ENCODE measurements around the gene STBD1. TPM values are rescaled to one million over a fixed set of nuclear protein-coding genes. Genes with fewer than 3 reads are reported as not detected.
A peak's percentile ranks its signal among the peaks of the same experiment; 100 is the strongest.

STBD1 gene
- total and polyA plus RNA-seq, 2 of the 4 experiments (the other 2 are of a cell fraction), result 1.7 to 3.0 TPM

DNA sequence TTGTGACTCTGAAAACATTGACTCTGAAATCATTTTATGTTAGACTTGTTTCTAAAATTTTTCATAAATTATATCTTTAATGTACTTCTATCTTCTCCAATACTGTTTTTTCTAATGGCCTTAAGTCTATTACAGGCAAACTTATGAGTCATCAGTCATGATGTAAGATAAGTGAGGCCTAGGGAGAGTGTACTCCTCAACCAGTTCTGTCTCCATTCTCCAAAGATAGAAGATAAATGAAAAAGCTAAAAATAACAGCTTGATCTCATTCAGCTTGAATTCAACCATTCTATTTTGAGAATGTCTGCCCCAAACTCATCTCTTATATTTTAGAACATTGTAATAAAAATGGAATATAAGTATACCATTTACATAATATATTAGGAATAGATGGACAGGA is 34.5 kb downstream of the STBD1 start:
- peak; percentile 82 for ATAC-seq (ENCODE audit: low read depth)
- dilution Hi-C loops (cut with HindIII; ENCODE audit: low sequenced_read_pairs, unreplicated experiment), result no loop called here
- POLR2A ChIA-PET (ENCODE audit: unreplicated experiment), result no interaction called here

More for the DNA sequence above, 34.5 kb downstream of the STBD1 start:
- no TSS peak for BruUV-seq (replicated peaks)
- Histone ChIP-seq H3K9ac (ENCODE audit: low read depth, low read length) (no peak overlapping the region), H3K79me1 (ENCODE audit: low read depth in 1 of 2, low read length in 2 of 2) (no peaks in the 10 kb centered on the region), H3K18ac (ENCODE audit: low read depth, low read length) (no peak overlapping the region), H3K4me3 (ENCODE audit: insufficient read depth, low read depth, low read length) (no peak overlapping the region), H3K27me3 (ENCODE audit: control insufficient read depth, insufficient read depth, low read length) (peaks cover 10% of the 10 kb centered on the region), H3K14ac (replicated peaks; ENCODE audit: low read depth, low read length) (no peak overlapping the region), H2BK20ac (ENCODE audit: low read depth, low read length) (no peak overlapping the region), H3K23ac (ENCODE audit: low read depth, low read length) (no peak overlapping the region), H2BK120ac (ENCODE audit: low read depth, low read length) (no peak overlapping the region), H2BK5ac (ENCODE audit: low read depth, low read length, poor library complexity, severe bottlenecking) (no peak overlapping the region), H4K91ac (ENCODE audit: insufficient read depth, low read depth, low read length) (no peak overlapping the region), H2BK15ac (ENCODE audit: low read depth, low read length) (no peak overlapping the region), H2AK5ac (ENCODE audit: low read depth, low read length) (no peak overlapping the region), H3K4ac (ENCODE audit: low read depth, low read length) (no peak overlapping the region), H4K20me1 (ENCODE audit: insufficient read depth, low read length) (no peaks in the 10 kb centered on the region), H3K56ac (ENCODE audit: extremely low read depth, insufficient read depth, low read length) (no peak overlapping the region), H3K36me3 (ENCODE audit: control insufficient read depth, insufficient read depth, low read length) (no peaks in the 10 kb centered on the region), H2AFZ (replicated peaks; ENCODE audit: low read length, poor library complexity) (no peak overlapping the region), H3K4me1 (ENCODE audit: control insufficient read depth, insufficient read depth, low read length) (no peaks in the 10 kb centered on the region), H3K4me2 (ENCODE audit: low read depth, low read length) (no peak overlapping the region), H3K27ac (ENCODE audit: insufficient read depth, low read length) (no peak overlapping the region), H2AK9ac (replicated peaks; ENCODE audit: low read depth, low read length, poor library complexity) (no peak overlapping the region), H3K9me3 (ENCODE audit: control insufficient read depth, insufficient read depth, low read length) (no peaks in the 10 kb centered on the region), H3K9me1 (ENCODE audit: insufficient read depth, low read length) (no peaks in the 10 kb centered on the region), H4K5ac (ENCODE audit: low read depth, low read length) (no peak overlapping the region), H4K8ac (ENCODE audit: low read depth in 2 of 2, low read length in 2 of 2) (no peak overlapping the region)
- CTCF ChIA-PET, result no interaction called here
- intact Hi-C loops (cut with micrococcal nuclease) (no loop called here), in situ Hi-C loops (cut with MboI; ENCODE audit: low sequenced_read_pairs) (no loop called here)
- peak; percentile 77 for DNase-seq
- TF ChIP-seq FOS (IDR thresholded peaks at IDR 0.05; ENCODE audit: low read depth, low read length), result peak; percentile 70; the same call in 1 of the 2 replicates
- TF ChIP-seq MAZ (IDR thresholded peaks at IDR 0.05; ENCODE audit: borderline replicate concordance, low read depth, low read length), result no peak
- TF ChIP-seq BHLHE40 (IDR thresholded peaks at IDR 0.05; ENCODE audit: low read depth, low read length), result no peak
- TF ChIP-seq CEBPB (IDR thresholded peaks at IDR 0.05; ENCODE audit: low read depth, low read length), result 0 out of 2 replicates have a peak, but pooled peaks have one; percentile 23
- TF ChIP-seq CHD1 (IDR thresholded peaks at IDR 0.05; ENCODE audit: low read depth, low read length), result no peak
- no peak for TF ChIP-seq RAD21 (IDR thresholded peaks at IDR 0.05; ENCODE audit: low read length)

Measured in IMR-90 (cell line).